NCI-H345 (cell line): ENCODE results near the gene SLC66A3.

ENCODE experiments used
- DNase-seq: peaks from one replicate; lab custom pipeline; 2025; lab: John Stamatoyannopoulos, UW

The SLC66A3 gene

GRCh38 chr2:11134349-11134748, 20.9 kb upstream of the SLC66A3 start:
- no peak for DNase-seq

- no peak for DNase-seq
Measured at GRCh38 chr2:11140492-11140891, 14.8 kb upstream of the SLC66A3 start.

GRCh38 chr2:11141319-11141718, 13.9 kb upstream of the SLC66A3 start:
- DNase-seq = no peak

- DNase-seq = no peak
Measured at GRCh38 chr2:11142330-11142729, 12.9 kb upstream of the SLC66A3 start.

GRCh38 chr2:11142987-11143386, 12.3 kb upstream of the SLC66A3 start:
- no peak for DNase-seq

GRCh38 chr2:11144077-11144737, 11.1 kb upstream of the SLC66A3 start:
- no peak for DNase-seq

GRCh38 chr2:11144738-11145079, 10.6 kb upstream of the SLC66A3 start:
- no peak for DNase-seq

- no peak for DNase-seq
Measured at GRCh38 chr2:11145350-11145749, 9.9 kb upstream of the SLC66A3 start.

GRCh38 chr2:11146076-11146475, 9.2 kb upstream of the SLC66A3 start:
- DNase-seq = no peak

- no peak for DNase-seq
Measured at GRCh38 chr2:11147263-11147662, 8.0 kb upstream of the SLC66A3 start.

- no peak for DNase-seq
Measured at GRCh38 chr2:11152591-11152990, 2.7 kb upstream of the SLC66A3 start.

- DNase-seq = no peak
Measured at GRCh38 chr2:11154016-11154922, 998 bp upstream of the SLC66A3 start.

GRCh38 chr2:11154923-11155380, 315 bp upstream of the SLC66A3 start:
- DNase-seq = peak; percentile 97

- DNase-seq = no peak
Measured at GRCh38 chr2:11156396-11157075, 1.3 kb downstream of the SLC66A3 start.

GRCh38 chr2:11157296-11157695, 2.0 kb downstream of the SLC66A3 start:
- DNase-seq = no peak

GRCh38 chr2:11157731-11158130, 2.5 kb downstream of the SLC66A3 start:
- no peak for DNase-seq

GRCh38 chr2:11158916-11159573, 3.8 kb downstream of the SLC66A3 start:
- DNase-seq = no peak

GRCh38 chr2:11159574-11160170, 4.4 kb downstream of the SLC66A3 start:
- DNase-seq = no peak

GRCh38 chr2:11160256-11160655, 5.0 kb downstream of the SLC66A3 start:
- DNase-seq = no peak

- no peak for DNase-seq
Measured at GRCh38 chr2:11160731-11161455, 5.6 kb downstream of the SLC66A3 start.

- no peak for DNase-seq
Measured at GRCh38 chr2:11161747-11162146, 6.5 kb downstream of the SLC66A3 start.
